Activated CD4-positive, alpha-beta T cell treated with anti-CD3 and anti-CD28 coated beads for 36 hours (primary cell): ENCODE results near the gene RAB8B. TPM values are rescaled to one million over a fixed set of nuclear protein-coding genes. Genes with fewer than 3 reads are reported as not detected.

ENCODE experiments used
- ATAC-seq: fragments of 200-7000 bp; cut with Tn5 transposase; one replicate; pipeline ENCODE4 v1.10.0; 2021; ENCODE audit warnings: mild to moderate bottlenecking, moderate library complexity
- CTCF ChIA-PET: fragments of 350-600 bp; sonication (Branson Sonifier 250); formaldehyde crosslinking; loops from one replicate; lab custom pipeline; 2021; ENCODE audit warnings: antibody characterized with exemption; lab: Charles Lee
- POLR2A ChIA-PET: fragments of 350-600 bp; sonication (Branson Sonifier 250); formaldehyde crosslinking; loops from one replicate; lab custom pipeline; 2021; ENCODE audit warnings: antibody characterized with exemption, inconsistent platforms; lab: Charles Lee
- DNase-seq: peaks from one replicate; pipeline ENCODE4 v3.0.0-alpha.2; 2020
- H3K27ac Mint-ChIP-seq: one replicate; pipeline ENCODE4 v1.8.0; 2021; ENCODE audit warnings: mixed read lengths
- H3K27me3 Mint-ChIP-seq: one replicate; pipeline ENCODE4 v1.8.0; 2021; ENCODE audit warnings: mixed read lengths
- H3K36me3 Mint-ChIP-seq: one replicate; pipeline ENCODE4 v1.8.0; 2021; ENCODE audit warnings: low read depth, mixed read lengths
- H3K4me1 Mint-ChIP-seq: one replicate; pipeline ENCODE4 v1.8.0; 2021; ENCODE audit warnings: mixed read lengths
- H3K4me3 Mint-ChIP-seq: one replicate; pipeline ENCODE4 v1.8.0; 2021; ENCODE audit warnings: mild to moderate bottlenecking, moderate library complexity, mixed read lengths
- H3K9me3 Mint-ChIP-seq: one replicate; pipeline ENCODE4 v1.8.0; 2021; ENCODE audit warnings: low read depth, mixed read lengths
- intact Hi-C, 2 experiments: fragments of 100-400 bp; cut with DNase I in 1 of 2; cut with micrococcal nuclease in 1 of 2; formaldehyde crosslinking; loops; one replicate each; pipeline versions ENCODE4 v1.14.2 to v1.15.1; 2022 to 2024; cut with DNase I, micrococcal nuclease
- total RNA-seq, 2 experiments: library from RNA; stranded (reverse); gene quantifications; one replicate each; pipeline ENCODE4 v1.2.3, GENCODE V29; 2021

RAB8B gene
- total RNA-seq, 2 experiments from 2014 or later, result 147 to 260 TPM

DNA sequence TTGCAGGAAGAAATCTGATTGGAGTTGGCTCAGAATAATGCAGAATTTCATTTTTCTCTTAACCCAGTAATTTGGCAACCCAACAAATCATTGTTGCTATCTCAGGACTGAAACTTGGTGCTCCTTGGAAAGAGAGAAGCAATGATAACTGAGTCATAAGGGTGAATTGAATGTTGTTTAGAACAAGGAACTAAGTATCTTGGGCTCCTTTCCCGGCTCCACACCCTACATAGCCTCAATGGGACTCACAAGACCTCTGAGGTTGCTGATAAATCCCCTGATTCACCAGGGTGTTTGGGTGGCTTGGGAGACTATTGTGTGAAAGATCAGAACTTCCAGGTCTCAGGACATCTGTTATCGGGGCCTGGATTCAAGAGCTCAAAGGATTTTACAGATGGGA lies 7.8 kb upstream of the RAB8B start:
- intact Hi-C loops, result loop anchor here in 1 of 2 experiments (10.0 kb wide), 1 partner anchor 913 kb away; the partner anchor contains the start of genes CIAO2A and SNX1
- ATAC-seq (no peak), DNase-seq (no peak)
- ChIA-PET POLR2A (interaction anchor here (0.6 kb wide), 1 partner anchor 73 kb away, joined by 3 read pairs; no protein-coding TSS in a partner anchor), CTCF (interaction anchor here (2.2 kb wide), 1 partner anchor 133 kb away, joined by 7 read pairs; no protein-coding TSS in a partner anchor)
- Mint-ChIP-seq H3K4me3 (no peak overlapping the region), H3K9me3 (no peaks in the 10 kb centered on the region), H3K27me3 (no peaks in the 10 kb centered on the region), H3K27ac (no peak overlapping the region), H3K36me3 (no peaks in the 10 kb centered on the region), H3K4me1 (peaks cover 16% of the 10 kb centered on the region)

DNA sequence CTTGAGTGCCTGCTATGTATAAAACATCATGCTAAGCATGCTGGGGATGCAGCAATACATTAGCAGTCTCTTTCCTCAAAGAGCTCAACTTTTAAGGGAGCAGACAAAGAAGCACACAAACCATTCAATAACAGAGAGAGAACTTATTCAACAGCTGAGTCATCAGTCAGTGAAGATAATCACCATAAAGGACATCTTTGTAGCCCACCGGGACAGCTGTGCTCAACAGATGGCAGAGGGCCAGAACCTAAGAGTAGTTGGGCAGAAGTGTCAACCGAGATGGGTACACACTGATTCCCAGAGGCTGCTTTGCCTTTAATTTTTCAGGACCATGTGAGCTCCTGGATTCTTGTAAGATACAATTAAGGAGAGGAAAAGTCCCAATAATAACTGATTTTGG lies 4.2 kb upstream of the RAB8B start:
- no peaks in the 10 kb centered on the region for H3K9me3 Mint-ChIP-seq
- POLR2A ChIA-PET, result interaction anchor here (0.6 kb wide), 1 partner anchor 23 kb away, joined by 3 read pairs; no protein-coding TSS in a partner anchor
- H3K27me3 Mint-ChIP-seq, result no peaks in the 10 kb centered on the region
- H3K4me3 Mint-ChIP-seq, result no peak overlapping the region
- no peak overlapping the region for H3K27ac Mint-ChIP-seq
- CTCF ChIA-PET, result interaction anchor here (0.6 kb wide), 1 partner anchor 8 kb away, joined by 3 read pairs; no protein-coding TSS in a partner anchor
- ATAC-seq (no peak), DNase-seq (no peak)
- intact Hi-C loops, result loop anchor here in 1 of 2 experiments (10.0 kb wide), 1 partner anchor 910 kb away; the partner anchor contains the start of genes CIAO2A and SNX1
- peaks cover 8% of the 10 kb centered on the region for H3K4me1 Mint-ChIP-seq
- peaks cover 2% of the 10 kb centered on the region for H3K36me3 Mint-ChIP-seq

DNA sequence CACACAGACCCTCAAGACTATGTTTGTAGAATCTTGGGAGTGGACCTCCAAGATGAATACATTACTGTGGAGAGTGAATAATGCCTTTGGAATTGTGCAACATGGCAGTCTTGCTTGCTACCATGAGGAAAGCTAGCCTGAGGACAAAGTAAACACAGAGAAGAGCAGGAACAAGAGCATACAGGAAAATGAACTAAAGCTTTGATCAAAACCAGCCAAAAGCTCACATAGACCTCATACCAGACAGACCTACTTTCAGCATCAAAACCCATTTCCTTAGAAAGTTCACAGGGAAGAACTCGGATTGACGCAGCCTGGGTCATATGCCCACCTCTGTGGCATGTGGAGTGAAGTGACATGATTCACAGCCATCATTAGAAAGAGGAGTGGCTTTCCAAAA lies 3.3 kb upstream of the RAB8B start:
- ChIA-PET CTCF (no interaction called here), POLR2A (interaction anchor here (0.6 to 0.7 kb wide), 2 partner anchors 24 to 25 kb away, joined by 3 to 5 read pairs; no protein-coding TSS in a partner anchor)
- ATAC-seq, result no peak
- Mint-ChIP-seq H3K36me3 (peaks cover 11% of the 10 kb centered on the region), H3K4me3 (no peak overlapping the region), H3K27me3 (no peaks in the 10 kb centered on the region), H3K4me1 (peaks cover 8% of the 10 kb centered on the region), H3K27ac (no peak overlapping the region), H3K9me3 (no peaks in the 10 kb centered on the region)
- intact Hi-C loops, result loop anchor here in 1 of 2 experiments (10.0 kb wide), 1 partner anchor 909 kb away; the partner anchor contains the start of genes CIAO2A and SNX1
- DNase-seq, result no peak

DNA sequence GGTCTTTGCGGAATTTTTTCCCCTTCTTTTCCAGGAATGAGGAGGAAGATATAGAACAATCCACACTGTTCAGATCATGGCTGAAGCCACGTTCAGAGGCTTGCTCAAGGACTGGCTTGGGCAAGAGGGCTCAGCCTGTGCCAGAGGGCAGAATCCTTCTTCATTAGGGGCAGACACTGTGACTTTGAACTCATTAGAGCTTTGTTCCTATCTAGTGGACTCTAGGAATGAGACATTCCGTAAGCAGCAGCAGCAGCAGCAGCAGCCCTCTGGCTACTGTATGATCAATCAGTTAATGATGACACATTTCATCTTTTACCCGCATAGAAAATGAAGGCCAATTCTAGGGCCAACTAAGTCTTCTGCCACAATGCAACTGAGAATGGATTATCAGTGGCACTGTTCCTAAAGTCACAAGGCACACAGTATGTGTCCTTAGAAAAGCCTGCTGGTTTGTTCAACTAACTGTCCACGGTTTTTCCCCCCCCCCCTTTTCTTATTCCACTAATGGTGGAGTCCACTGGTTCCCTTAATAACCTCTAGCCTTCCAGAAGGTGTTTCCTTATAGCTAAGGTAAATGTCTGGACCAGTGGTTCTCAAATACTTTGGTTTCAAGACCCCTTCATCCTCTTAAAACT lies 1.7 kb upstream of the RAB8B start:
- no peak overlapping the region for H3K4me3 Mint-ChIP-seq
- no peaks in the 10 kb centered on the region for H3K27me3 Mint-ChIP-seq
- H3K36me3 Mint-ChIP-seq, result peaks cover 23% of the 10 kb centered on the region
- intact Hi-C loops, result loop anchor here (1.0 to 10.0 kb wide), 4 partner anchors 10 to 907 kb away; partner anchors contain the start of genes CIAO2A (in 2 of the 2), RPS27L (in 1 of the 2) and SNX1 (in 1 of the 2)
- DNase-seq, result no peak
- no peaks in the 10 kb centered on the region for H3K9me3 Mint-ChIP-seq
- ChIA-PET POLR2A (no interaction called here), CTCF (no interaction called here)
- peaks cover 24% of the 10 kb centered on the region for H3K4me1 Mint-ChIP-seq
- ATAC-seq, result no peak
- no peak overlapping the region for H3K27ac Mint-ChIP-seq

DNA sequence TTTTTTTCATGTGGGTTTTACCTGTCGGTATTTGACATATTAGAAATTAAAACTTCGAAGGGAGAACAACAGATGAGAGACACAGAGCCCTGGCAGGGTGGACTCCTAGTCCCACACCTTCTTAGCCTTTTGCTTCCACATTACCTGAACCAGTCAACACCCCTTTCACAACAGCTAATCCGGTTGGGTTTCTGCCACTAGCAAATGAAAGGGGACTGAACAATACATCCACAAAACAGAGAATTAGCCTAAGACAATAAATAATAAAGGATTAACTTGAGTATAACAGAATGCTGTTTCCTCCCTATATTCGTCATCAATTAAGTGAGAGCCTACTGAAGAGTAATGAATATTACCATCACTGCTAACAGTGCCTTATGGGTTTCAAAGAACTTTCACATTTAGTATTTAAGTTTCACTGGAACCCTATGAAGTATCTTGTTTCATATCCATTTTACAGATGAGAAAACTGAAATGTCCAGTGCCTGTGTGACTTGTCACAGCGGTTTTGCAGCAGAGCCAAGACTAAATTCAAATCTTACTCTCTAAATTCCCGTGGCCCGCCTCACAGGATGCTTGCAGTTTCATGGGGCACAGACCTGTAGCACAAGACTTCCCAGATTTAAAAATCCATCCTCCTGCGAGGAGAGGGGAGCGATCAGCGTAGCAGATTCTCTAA lies 1.0 kb upstream of the RAB8B start:
- Mint-ChIP-seq H3K4me3 (peak overlapping the region; percentile 99), H3K27me3 (no peaks in the 10 kb centered on the region), H3K4me1 (peaks cover 31% of the 10 kb centered on the region), H3K27ac (peak overlapping the region; percentile 97), H3K9me3 (no peaks in the 10 kb centered on the region), H3K36me3 (peaks cover 27% of the 10 kb centered on the region)
- DNase-seq (peak; percentile 52), ATAC-seq (peak; percentile 3)
- intact Hi-C loops, result loop anchor here (1.0 to 10.0 kb wide), 4 partner anchors 11 to 906 kb away; partner anchors contain the start of genes CIAO2A (in 2 of the 2), RPS27L (in 1 of the 2) and SNX1 (in 1 of the 2)
- POLR2A ChIA-PET, result no interaction called here
- CTCF ChIA-PET, result no interaction called here

DNA sequence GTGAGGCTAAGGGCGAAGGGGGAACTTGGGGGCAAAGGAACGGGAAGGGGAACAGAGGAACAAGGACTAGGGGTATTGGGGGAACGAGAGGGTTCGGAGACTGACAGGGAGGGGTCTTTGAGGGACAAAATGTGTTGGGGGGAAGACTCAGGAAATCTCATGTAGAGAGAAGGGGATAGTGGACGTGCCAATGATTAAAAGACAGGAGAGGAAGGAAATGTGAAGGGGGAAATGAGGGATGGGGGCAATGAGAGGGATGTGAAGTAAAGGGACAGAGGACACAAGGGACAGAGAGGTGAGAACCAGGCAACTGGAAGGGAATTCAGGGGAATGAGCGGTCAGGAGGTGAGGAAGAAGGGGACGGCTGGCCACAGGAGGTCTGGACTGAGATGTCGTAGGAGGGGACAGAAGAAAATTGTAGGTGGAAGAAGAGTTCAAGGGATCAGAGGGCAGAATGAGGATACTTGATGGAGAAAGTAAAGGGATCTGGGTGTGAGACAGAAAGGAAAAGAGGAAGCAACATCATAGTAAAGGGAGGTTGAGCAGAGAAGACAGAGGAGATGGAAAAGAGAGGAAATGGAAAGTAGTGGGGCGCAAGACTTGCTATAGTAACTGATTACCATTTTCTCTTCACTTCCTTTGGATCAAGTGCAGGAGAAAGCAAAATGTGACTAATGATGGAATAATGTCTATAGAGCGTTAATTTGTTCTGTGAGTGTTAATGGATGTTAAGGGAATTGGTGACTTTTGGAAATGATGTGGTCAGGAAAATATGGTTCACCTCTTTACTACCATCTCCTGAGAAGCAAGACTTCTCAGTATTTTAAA lies 749 bp downstream of the RAB8B start:
- CTCF ChIA-PET, result interaction anchor here (1.0 to 2.6 kb wide), 6 partner anchors 13 to 306 kb away, joined by 3 to 18 read pairs (median 10); no protein-coding TSS in a partner anchor

DNA sequence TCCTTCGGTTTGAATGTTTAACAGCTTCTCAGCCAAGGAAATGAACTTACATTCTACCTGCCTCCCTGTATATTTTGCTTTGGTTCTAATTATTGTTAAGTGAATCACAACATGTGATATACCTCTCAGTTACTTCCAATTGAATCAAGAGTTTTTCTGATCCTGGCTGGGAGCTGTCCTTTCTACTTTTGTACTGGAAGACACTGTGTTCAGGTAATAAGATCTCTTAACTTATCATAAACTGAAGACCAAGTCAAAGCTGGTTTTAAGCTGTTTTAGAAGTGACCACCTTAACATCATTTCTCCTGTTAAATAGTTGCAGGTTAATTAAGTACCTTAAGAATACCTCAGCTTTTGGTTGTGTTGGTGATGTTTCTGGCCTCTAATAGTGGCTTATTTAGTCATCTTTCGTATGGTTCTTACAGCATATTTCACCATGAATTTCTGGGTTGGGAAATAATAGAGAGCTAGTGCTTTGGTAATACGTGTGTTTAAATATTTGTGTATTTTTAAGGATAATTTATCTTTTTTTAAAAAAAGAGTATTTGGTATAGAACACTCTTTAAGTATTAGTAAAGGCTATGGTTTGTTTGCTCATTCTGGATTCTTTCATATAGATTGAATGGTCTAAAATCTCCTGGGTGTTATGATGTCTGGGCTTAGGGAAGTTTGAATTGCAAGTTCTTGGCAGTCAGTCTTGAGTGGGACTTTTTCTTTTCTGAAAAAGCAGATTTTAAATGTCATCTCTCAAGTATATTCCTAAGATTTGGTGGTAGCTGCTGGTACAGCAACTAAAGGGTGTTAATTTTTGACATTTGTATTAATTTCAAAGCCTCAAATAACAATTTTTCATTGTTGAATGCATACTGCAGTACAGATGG lies 1.6 kb downstream of the RAB8B start:
- Mint-ChIP-seq H3K9me3 (no peaks in the 10 kb centered on the region), H3K36me3 (peaks cover 38% of the 10 kb centered on the region), H3K27ac (peak overlapping the region; percentile 96), H3K4me3 (peak overlapping the region; percentile 99), H3K4me1 (peaks cover 55% of the 10 kb centered on the region), H3K27me3 (no peaks in the 10 kb centered on the region)
- intact Hi-C loops, result loop anchor here (5.0 kb wide), 5 partner anchors 41 to 1701 kb away; partner anchors contain the start of genes LACTB (in 1 of the 2) and PPIB (in 1 of the 2)
- DNase-seq (no peak), ATAC-seq (no peak)
- CTCF ChIA-PET, result interaction anchor here (0.6 to 3.4 kb wide), 12 partner anchors 12 to 305 kb away, joined by 3 to 18 read pairs (median 4); partner anchors contain the start of gene RPS27L
- POLR2A ChIA-PET, result interaction anchor here (0.7 to 2.0 kb wide), 6 partner anchors 12 to 48 kb away, joined by 3 to 21 read pairs (median 10); partner anchors contain the start of gene RPS27L

More for the DNA sequence above, 749 bp downstream of the RAB8B start:
- H3K27ac Mint-ChIP-seq, result peak overlapping the region; percentile 96
- H3K36me3 Mint-ChIP-seq, result peaks cover 32% of the 10 kb centered on the region
- intact Hi-C loops, result loop anchor here (1.0 to 10.0 kb wide), 13 partner anchors 33 to 1702 kb away; partner anchors contain the start of genes APH1B (in 2 of the 2), CIAO2A (in 2 of the 2), RPS27L (in 2 of the 2) and LACTB (in 1 of the 2)
- peak overlapping the region; percentile 99 for H3K4me3 Mint-ChIP-seq
- POLR2A ChIA-PET, result interaction anchor here (0.7 kb wide), 1 partner anchor 48 kb away, joined by 5 read pairs; no protein-coding TSS in a partner anchor
- H3K4me1 Mint-ChIP-seq, result peaks cover 47% of the 10 kb centered on the region
- DNase-seq (no peak), ATAC-seq (no peak)
- H3K27me3 Mint-ChIP-seq, result no peaks in the 10 kb centered on the region
- H3K9me3 Mint-ChIP-seq, result no peaks in the 10 kb centered on the region

DNA sequence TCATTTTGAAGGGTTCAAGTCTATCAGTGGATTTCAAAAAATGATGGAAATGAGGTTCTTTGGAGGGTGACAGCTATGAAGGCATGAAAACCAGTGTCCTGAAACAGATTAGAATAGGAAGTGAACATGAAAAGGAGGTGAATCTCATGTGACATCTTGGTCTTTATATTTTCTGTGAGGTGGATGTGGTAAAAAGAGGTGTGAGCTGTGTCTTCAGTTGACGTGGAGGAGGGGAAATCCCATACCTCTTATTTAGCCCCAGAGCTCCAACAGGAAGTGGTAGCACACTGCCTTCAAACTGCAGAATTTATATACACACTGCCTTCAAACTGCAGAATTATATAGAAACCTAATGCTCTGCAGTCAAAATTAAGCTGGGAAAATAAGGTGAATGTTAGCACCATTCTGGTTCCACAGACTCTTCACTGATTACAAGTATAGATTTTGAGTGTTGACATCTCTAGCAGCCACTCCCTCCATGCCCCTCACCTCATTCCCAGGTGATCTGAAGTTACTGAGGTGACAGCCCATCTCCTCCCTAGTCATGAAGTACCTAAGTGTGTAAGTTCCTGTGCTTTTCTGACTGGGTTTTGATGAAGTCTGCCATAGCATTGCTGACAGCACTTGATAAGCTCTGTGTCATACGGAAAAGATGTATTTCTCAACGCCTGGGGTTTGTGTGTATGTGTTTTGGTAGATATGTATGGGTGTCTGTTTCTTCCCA lies 2.7 kb downstream of the RAB8B start:
- Mint-ChIP-seq H3K4me1 (peaks cover 64% of the 10 kb centered on the region), H3K9me3 (no peaks in the 10 kb centered on the region), H3K4me3 (peak overlapping the region; percentile 99), H3K36me3 (peaks cover 38% of the 10 kb centered on the region), H3K27ac (peak overlapping the region; percentile 96), H3K27me3 (no peaks in the 10 kb centered on the region)
- peak; percentile 66 for ATAC-seq
- intact Hi-C loops, result loop anchor here (1.0 to 5.0 kb wide), 11 partner anchors 9 to 1700 kb away; partner anchors contain the start of genes LACTB (in 1 of the 2), PPIB (in 1 of the 2) and USP3 (in 1 of the 2)
- ChIA-PET POLR2A (interaction anchor here (0.6 to 2.0 kb wide), 15 partner anchors 9 to 1643 kb away, joined by 3 to 21 read pairs (median 4); partner anchors contain the start of gene RPS27L), CTCF (interaction anchor here (0.6 to 3.4 kb wide), 14 partner anchors 11 to 304 kb away, joined by 3 to 18 read pairs (median 4); partner anchors contain the start of gene RPS27L)
- peak; percentile 63 for DNase-seq
